ENCODE data around the gene ETF1.

- TF ChIP-seq, protein P1, sequence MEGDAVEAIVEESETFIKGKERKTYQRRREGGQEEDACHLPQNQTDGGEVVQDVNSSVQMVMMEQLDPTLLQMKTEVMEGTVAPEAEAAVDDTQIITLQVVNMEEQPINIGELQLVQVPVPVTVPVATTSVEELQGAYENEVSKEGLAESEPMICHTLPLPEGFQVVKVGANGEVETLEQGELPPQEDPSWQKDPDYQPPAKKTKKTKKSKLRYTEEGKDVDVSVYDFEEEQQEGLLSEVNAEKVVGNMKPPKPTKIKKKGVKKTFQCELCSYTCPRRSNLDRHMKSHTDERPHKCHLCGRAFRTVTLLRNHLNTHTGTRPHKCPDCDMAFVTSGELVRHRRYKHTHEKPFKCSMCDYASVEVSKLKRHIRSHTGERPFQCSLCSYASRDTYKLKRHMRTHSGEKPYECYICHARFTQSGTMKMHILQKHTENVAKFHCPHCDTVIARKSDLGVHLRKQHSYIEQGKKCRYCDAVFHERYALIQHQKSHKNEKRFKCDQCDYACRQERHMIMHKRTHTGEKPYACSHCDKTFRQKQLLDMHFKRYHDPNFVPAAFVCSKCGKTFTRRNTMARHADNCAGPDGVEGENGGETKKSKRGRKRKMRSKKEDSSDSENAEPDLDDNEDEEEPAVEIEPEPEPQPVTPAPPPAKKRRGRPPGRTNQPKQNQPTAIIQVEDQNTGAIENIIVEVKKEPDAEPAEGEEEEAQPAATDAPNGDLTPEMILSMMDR (IDR thresholded peaks at IDR 0.05) = no peak
- TF ChIP-seq POLR2A (IDR thresholded peaks at IDR 0.05) (no peak), POLR2AphosphoS5 (IDR thresholded peaks at IDR 0.05) (no peak)
These were observed 22.2 kb upstream of the ETF1 start for GRCh38 chr5:138565100-138565821.

Data from breast epithelium (tissue), 3 donors.